AG08396 (cell line): Measurements from ENCODE around the gene TRAF3IP3.

Experiments
- DNase-seq: peaks from one replicate; pipeline ENCODE4 v3.0.0; 2012; ENCODE audit warnings: low spot score, mixed read lengths

Gene TRAF3IP3

DNA sequence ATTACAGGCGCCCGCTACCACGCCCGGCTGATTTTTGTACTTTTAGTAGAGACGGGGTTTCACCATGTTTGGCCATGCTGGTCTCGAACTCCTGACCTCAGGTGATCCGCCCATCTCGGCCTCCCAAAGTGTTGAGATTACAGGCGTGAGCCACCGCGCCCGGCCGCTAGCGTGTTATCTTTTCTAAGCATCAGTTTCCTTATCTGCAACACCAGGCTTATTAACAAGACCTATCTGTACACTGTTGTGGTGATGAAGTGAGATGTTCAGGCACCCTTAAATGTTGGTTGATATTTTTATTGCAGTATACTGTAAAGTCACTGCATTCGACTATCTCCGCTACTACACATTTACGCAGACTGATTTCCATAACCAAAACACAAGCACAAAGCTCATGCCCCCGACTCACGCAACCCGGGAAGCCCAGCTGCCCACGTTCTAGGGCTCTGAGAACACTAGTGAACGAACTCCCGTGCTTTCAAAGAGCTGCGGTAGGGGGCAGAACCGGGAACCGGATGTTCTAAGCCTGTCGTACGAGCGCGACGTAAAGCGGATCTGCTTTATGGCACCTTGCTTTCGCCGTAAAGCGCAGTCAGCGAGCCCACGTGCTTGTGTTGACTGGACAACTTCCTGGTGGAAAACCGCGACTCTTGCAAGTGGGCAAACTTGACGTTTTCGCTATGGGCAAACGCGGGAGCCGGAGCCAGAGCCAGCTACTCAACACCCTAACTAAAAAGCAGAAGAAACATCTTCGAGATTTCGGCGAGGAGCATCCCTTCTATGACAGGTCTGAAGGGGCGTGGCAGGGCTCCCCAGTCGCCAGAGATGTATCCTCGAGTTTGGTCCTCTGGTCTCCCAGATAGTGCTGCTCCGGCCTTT, 71.8 kb downstream of the TRAF3IP3 start, which contains the start of gene UTP25:
Gene UTP25 (plus strand): TSS at position 589 of the 879 bp plus-strand sequence. CDS start 92 bp downstream, at position 681.
- DNase-seq, result peak; percentile 85

DNA sequence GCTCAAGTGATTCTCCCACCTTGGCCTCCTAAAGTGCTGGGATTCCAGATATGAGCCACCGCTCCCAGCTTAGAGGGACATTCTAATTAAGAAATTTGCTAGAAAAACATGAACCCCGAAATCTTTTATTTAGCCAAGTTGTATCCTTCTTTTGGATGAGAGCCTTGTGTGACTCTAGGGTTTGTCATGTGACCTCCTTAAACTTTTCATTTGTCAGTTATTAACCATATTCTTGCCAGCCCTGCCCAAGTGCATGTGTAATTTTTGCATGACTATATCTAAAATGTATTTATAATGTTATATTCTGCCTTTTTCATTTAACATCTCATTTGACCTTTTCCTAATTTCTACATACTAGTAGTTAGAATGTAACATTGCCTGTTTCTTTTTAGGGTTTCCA, 73.9 kb downstream of the TRAF3IP3 start:
- no peak for DNase-seq

- DNase-seq, result no peak
These were observed 74.9 kb downstream of the TRAF3IP3 start for GRCh38 chr1:209830722-209831121.

DNA sequence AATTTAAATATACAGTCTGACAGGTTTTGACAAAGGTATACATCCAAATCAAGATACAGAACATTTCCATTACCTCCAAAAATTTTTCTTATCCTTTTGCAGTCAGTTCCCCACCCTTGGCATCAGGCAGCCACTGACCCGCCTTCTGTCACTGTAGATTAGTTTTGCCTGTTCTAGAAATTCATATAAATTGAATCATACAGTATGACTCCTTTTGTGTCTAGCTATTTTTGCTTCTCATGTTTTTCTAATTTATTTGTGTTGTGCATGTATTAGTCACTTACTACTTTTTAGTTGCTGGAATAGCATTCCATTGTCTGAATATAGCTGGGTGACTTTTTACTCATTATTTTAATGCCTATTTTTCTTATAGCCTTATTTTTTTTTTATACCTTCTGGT, 75.8 kb downstream of the TRAF3IP3 start:
- no peak for DNase-seq
